ENCODE measurements around the gene ARNT2. TPM values are rescaled to one million over a fixed set of nuclear protein-coding genes. Genes with fewer than 3 reads are reported as not detected.
A peak's percentile ranks its signal among the peaks of the same experiment; 100 is the strongest.
"Not testable (repeated sequence)": the region's sequence is repeated elsewhere in the genome, so short reads cannot be mapped to it uniquely, and the experiment has no call there.

The ARNT2 gene
- total RNA-seq, 4 donors from 2014 or later, result 1.8 to 5.1 (median 3.6) TPM

GRCh38 chr15:80506286-80506893 is 102.2 kb downstream of the ARNT2 start:
- no peak for DNase-seq (ENCODE audit: low spot score in 2 of 2)
- no peak overlapping the region for H3K27ac ChIP-seq
- H3K4me1 ChIP-seq, result peaks cover 6% of the 10 kb centered on the region
- no peaks in the 10 kb centered on the region for H3K9me3 ChIP-seq
- 93% methylated on average over 5 of the region's 5 CpGs for WGBS
- H3K36me3 ChIP-seq, result no peaks in the 10 kb centered on the region
- TF ChIP-seq POLR2A (IDR thresholded peaks at IDR 0.05), result no peak
- TF ChIP-seq, protein P1, sequence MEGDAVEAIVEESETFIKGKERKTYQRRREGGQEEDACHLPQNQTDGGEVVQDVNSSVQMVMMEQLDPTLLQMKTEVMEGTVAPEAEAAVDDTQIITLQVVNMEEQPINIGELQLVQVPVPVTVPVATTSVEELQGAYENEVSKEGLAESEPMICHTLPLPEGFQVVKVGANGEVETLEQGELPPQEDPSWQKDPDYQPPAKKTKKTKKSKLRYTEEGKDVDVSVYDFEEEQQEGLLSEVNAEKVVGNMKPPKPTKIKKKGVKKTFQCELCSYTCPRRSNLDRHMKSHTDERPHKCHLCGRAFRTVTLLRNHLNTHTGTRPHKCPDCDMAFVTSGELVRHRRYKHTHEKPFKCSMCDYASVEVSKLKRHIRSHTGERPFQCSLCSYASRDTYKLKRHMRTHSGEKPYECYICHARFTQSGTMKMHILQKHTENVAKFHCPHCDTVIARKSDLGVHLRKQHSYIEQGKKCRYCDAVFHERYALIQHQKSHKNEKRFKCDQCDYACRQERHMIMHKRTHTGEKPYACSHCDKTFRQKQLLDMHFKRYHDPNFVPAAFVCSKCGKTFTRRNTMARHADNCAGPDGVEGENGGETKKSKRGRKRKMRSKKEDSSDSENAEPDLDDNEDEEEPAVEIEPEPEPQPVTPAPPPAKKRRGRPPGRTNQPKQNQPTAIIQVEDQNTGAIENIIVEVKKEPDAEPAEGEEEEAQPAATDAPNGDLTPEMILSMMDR (IDR thresholded peaks at IDR 0.05), result no peak
- no peak for TF ChIP-seq POLR2AphosphoS5 (IDR thresholded peaks at IDR 0.05)
- TF ChIP-seq EP300 (IDR thresholded peaks at IDR 0.05), result no peak
- H3K4me3 ChIP-seq, result no peak overlapping the region
- no peaks in the 10 kb centered on the region for H3K27me3 ChIP-seq

GRCh38 chr15:80507131-80507530 is 102.9 kb downstream of the ARNT2 start:
- no peaks in the 10 kb centered on the region for H3K9me3 ChIP-seq
- H3K27me3 ChIP-seq, result no peaks in the 10 kb centered on the region
- DNase-seq (ENCODE audit: low spot score in 2 of 2), result no peak
- no peak overlapping the region for H3K27ac ChIP-seq
- H3K4me1 ChIP-seq, result peaks cover 6% of the 10 kb centered on the region
- 66% methylated on average over 5 of the region's 5 CpGs for WGBS
- H3K36me3 ChIP-seq, result no peaks in the 10 kb centered on the region
- no peak overlapping the region for H3K4me3 ChIP-seq
- TF ChIP-seq POLR2A (IDR thresholded peaks at IDR 0.05) (no peak), EP300 (IDR thresholded peaks at IDR 0.05) (no peak), POLR2AphosphoS5 (IDR thresholded peaks at IDR 0.05) (no peak)
- TF ChIP-seq, protein P1 (IDR thresholded peaks at IDR 0.05), result no peak

- peak in 1 of 3 donors; percentile 37 for TF ChIP-seq POLR2AphosphoS5 (IDR thresholded peaks at IDR 0.05)
- TF ChIP-seq EP300 (IDR thresholded peaks at IDR 0.05), result no peak
- Histone ChIP-seq H3K27me3 (no peaks in the 10 kb centered on the region), H3K9me3 (no peaks in the 10 kb centered on the region), H3K4me3 (no peak overlapping the region), H3K4me1 (peaks cover 6% of the 10 kb centered on the region), H3K27ac (no peak overlapping the region), H3K36me3 (no peaks in the 10 kb centered on the region)
- 53% methylated on average over 18 of the region's 18 CpGs for WGBS
- no peak for DNase-seq (ENCODE audit: low spot score in 2 of 2)
Observed at GRCh38 chr15:80507638-80508316, 103.6 kb downstream of the ARNT2 start.

DNA sequence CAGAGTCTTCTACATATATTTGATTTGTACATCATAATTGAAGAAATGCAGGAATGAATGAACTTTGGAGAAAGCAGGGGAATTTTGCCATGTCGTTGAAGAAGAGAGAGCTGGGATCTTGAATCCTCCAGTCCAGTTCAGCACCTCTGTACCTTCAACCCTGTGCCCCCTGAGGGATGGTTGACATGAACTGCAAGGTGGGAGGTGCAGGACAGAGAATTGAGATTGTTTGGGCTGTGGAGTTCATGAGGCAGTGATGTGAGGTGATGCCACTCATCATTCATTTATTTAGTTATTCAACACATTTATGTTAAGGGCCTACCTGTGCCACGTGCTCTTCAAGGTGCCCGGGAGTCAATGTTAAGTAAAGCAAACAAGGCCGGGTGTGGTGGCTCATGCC is 104.6 kb downstream of the ARNT2 start:
- Histone ChIP-seq H3K27ac (no peak overlapping the region), H3K9me3 (no peaks in the 10 kb centered on the region), H3K36me3 (no peaks in the 10 kb centered on the region), H3K4me3 (no peak overlapping the region), H3K27me3 (no peaks in the 10 kb centered on the region), H3K4me1 (peaks cover 5% of the 10 kb centered on the region)
- 93% methylated on average over 4 of the region's 4 CpGs for WGBS
- no peak for TF ChIP-seq POLR2A (IDR thresholded peaks at IDR 0.05)
- TF ChIP-seq POLR2AphosphoS5 (IDR thresholded peaks at IDR 0.05), result no peak
- no peak for TF ChIP-seq EP300 (IDR thresholded peaks at IDR 0.05)
- TF ChIP-seq, protein P1 (IDR thresholded peaks at IDR 0.05), result no peak
- DNase-seq (ENCODE audit: low spot score in 2 of 2), result no peak

GRCh38 chr15:80509800-80510199 is 105.6 kb downstream of the ARNT2 start:
- Histone ChIP-seq H3K9me3 (no peaks in the 10 kb centered on the region), H3K27ac (no peak overlapping the region), H3K4me3 (no peak overlapping the region), H3K27me3 (no peaks in the 10 kb centered on the region), H3K36me3 (no peaks in the 10 kb centered on the region), H3K4me1 (peaks cover 5% of the 10 kb centered on the region)
- DNase-seq (ENCODE audit: low spot score in 2 of 2), result no peak
- 97% methylated on average over 5 of the region's 5 CpGs for WGBS
- TF ChIP-seq POLR2AphosphoS5 (IDR thresholded peaks at IDR 0.05), result no peak
- TF ChIP-seq POLR2A (IDR thresholded peaks at IDR 0.05), result no peak
- no peak for TF ChIP-seq EP300 (IDR thresholded peaks at IDR 0.05)
- TF ChIP-seq, protein P1 (IDR thresholded peaks at IDR 0.05), result no peak

- 99% methylated on average over 4 of the region's 4 CpGs for WGBS
- H3K9me3 ChIP-seq; H3K4me1 ChIP-seq; H3K4me3 ChIP-seq; H3K27me3 ChIP-seq; DNase-seq (ENCODE audit: low spot score in 2 of 2); H3K27ac ChIP-seq; H3K36me3 ChIP-seq: not testable (repeated sequence)
Observed at GRCh38 chr15:80510985-80511384, 106.8 kb downstream of the ARNT2 start.
